ENCODE results near the gene SHMT1. TPM values are rescaled to one million over a fixed set of nuclear protein-coding genes. Genes with fewer than 3 reads are reported as not detected.

SHMT1 gene
- total and polyA plus RNA-seq, 7 donors: 16.2 to 34.8 (median 26.9) TPM

DNA sequence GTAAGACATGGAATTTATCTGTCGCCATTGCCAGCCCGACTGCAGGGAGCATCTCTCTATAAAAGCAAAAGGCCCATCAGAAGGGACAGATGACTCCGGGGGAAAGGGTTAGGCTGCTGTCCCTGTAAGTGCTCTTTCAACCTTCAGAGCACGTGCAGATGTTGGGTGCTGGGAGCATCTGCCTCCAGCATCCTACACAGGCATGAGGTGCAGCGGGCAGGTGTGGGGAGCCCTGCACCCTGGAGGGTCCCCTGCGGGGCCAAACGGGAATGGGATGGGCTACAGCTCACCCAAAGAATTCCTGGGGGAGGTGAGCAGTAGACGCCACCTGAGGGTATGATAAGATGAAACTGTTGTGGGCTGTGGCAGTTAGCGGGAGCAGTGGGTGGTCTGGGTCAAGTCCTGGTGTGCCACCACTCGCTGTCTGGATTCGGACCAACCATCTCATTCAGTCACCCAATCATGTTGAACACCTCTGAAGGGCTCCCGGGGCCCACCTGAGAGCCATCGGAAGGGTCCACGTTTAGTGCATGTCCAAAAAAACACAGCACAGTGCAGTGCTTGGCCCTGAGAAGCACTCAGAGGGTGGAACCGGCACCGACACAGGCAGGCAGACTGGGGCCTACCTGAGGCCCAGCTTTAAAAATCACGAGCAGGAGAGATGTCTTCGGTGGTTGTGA, 44.4 kb downstream of the SHMT1 start:
- Histone ChIP-seq H3K27ac (no peak overlapping the region), H3K27me3 (no peaks in the 10 kb centered on the region), H3K9me3 (no peaks in the 10 kb centered on the region), H3K36me3 (peaks cover 10 to 63% (median 23%) of the 10 kb centered on the region in 4 donors), H3K4me1 (peaks cover 0 to 64% (median 58%) of the 10 kb centered on the region in 4 donors), H3K4me3 (peak overlapping the region in 1 of 4 donors; percentile 7)
- WGBS, 2 donors: 79 to 89% methylated on average over 18 of the region's 18 CpGs
- no peak for TF ChIP-seq POLR2A (IDR thresholded peaks at IDR 0.05)
- TF ChIP-seq EP300 (IDR thresholded peaks at IDR 0.05): no peak
- intact Hi-C loops (cut with DNase I): loop anchor here (5.0 kb wide), 1 partner anchor 92 kb away; the partner anchor contains the start of gene LLGL1
- peak; percentile 64 for DNase-seq

- no peak for DNase-seq
- Histone ChIP-seq H3K27ac (no peak overlapping the region), H3K27me3 (no peaks in the 10 kb centered on the region), H3K4me3 (no peak overlapping the region), H3K36me3 (peaks cover 4 to 55% (median 15%) of the 10 kb centered on the region in 4 donors), H3K9me3 (no peaks in the 10 kb centered on the region), H3K4me1 (peaks cover 0 to 72% (median 66%) of the 10 kb centered on the region in 4 donors)
- 86 to 92% methylated on average over 7 of the region's 7 CpGs for WGBS, 2 donors
- TF ChIP-seq CTCF (IDR thresholded peaks at IDR 0.05) (no peak), EP300 (IDR thresholded peaks at IDR 0.05) (no peak), POLR2AphosphoS5 (IDR thresholded peaks at IDR 0.05) (no peak), POLR2A (IDR thresholded peaks at IDR 0.05) (no peak)
- intact Hi-C loops (cut with DNase I): loop anchor here (5.0 kb wide), 1 partner anchor 91 kb away; the partner anchor contains the start of gene LLGL1
These were observed 45.2 kb downstream of the SHMT1 start for GRCh38 chr17:18318117-18318516.

DNA sequence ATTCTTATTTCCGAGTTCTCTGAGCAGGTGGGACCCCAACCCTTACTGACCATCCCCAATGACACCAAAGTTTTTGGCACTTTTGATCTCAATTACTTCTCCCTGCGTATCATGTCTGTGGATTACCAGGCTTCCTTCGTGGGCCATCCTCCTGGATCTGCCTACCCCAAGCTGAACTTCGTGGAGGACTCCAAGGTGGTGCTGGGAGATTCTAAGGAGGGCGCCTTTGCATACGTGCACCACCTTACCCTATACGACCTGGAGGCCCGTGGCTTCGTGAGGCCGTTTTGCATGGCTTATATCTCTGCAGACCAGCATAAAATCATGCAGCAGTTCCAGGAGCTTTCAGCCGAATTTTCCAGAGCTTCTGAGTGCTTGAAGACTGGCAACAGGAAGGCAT, 47.4 kb downstream of the SHMT1 start:
- DNase-seq: peak; percentile 38
- Histone ChIP-seq H3K4me1 (peaks cover 0 to 80% (median 72%) of the 10 kb centered on the region in 4 donors), H3K27me3 (no peaks in the 10 kb centered on the region), H3K36me3 (peaks cover 0 to 44% (median 7%) of the 10 kb centered on the region in 4 donors), H3K9me3 (no peaks in the 10 kb centered on the region), H3K4me3 (peak overlapping the region; percentile 81 to 93 (median 90)), H3K27ac (peak overlapping the region; percentile 85 to 92 (median 90))
- intact Hi-C loops (cut with DNase I): loop anchor here (2.0 to 5.0 kb wide), 2 partner anchors 55 to 89 kb away; partner anchors contain the start of genes LLGL1 and MIEF2
- no peak for TF ChIP-seq POLR2AphosphoS5 (IDR thresholded peaks at IDR 0.05)
- TF ChIP-seq CTCF (IDR thresholded peaks at IDR 0.05): no peak
- TF ChIP-seq EP300 (IDR thresholded peaks at IDR 0.05): no peak
- no peak for TF ChIP-seq POLR2A (IDR thresholded peaks at IDR 0.05)
- 66 to 68% methylated on average over 11 of the region's 11 CpGs for WGBS, 2 donors

GRCh38 chr17:18315562-18315922, 47.8 kb downstream of the SHMT1 start:
- Histone ChIP-seq H3K27me3 (no peaks in the 10 kb centered on the region), H3K4me1 (peaks cover 0 to 77% (median 69%) of the 10 kb centered on the region in 4 donors), H3K27ac (peak overlapping the region; percentile 85 to 92 (median 90)), H3K9me3 (no peaks in the 10 kb centered on the region), H3K4me3 (peak overlapping the region; percentile 81 to 93 (median 90)), H3K36me3 (peaks cover 0 to 41% (median 7%) of the 10 kb centered on the region in 4 donors)
- TF ChIP-seq POLR2A (IDR thresholded peaks at IDR 0.05) (no peak), CTCF (IDR thresholded peaks at IDR 0.05) (no peak), POLR2AphosphoS5 (IDR thresholded peaks at IDR 0.05) (no peak), EP300 (IDR thresholded peaks at IDR 0.05) (no peak)
- intact Hi-C loops (cut with DNase I): loop anchor here (2.0 to 5.0 kb wide), 2 partner anchors 55 to 88 kb away; partner anchors contain the start of genes LLGL1 and MIEF2
- WGBS, 2 donors: 5 to 7% methylated on average over 18 of the region's 18 CpGs
- DNase-seq: no peak
